ENCODE data around the gene MUC3A.

The MUC3A gene

DNA sequence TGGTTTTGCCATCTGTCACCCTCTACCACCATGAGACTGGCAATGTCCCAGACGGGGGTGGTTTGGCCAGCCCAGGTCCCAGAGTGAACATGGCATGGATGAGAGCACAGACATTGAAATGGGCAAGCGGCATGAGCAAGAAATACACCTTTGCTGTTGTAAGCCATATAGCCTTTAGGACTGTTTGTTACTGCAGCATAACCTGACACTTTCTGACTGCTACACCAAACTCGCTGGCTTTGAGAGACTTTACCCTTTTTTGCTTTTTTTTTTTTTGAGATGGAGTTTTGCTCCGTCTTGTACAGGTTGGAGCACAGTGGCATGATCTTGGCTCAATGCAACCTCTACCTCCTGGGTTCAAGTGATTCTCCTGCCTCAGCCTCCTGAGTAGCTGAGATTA is 5.2 kb upstream of the MUC3A start:
- no peak for DNase-seq (ENCODE audit: low read depth in 2 of 2)

DNA sequence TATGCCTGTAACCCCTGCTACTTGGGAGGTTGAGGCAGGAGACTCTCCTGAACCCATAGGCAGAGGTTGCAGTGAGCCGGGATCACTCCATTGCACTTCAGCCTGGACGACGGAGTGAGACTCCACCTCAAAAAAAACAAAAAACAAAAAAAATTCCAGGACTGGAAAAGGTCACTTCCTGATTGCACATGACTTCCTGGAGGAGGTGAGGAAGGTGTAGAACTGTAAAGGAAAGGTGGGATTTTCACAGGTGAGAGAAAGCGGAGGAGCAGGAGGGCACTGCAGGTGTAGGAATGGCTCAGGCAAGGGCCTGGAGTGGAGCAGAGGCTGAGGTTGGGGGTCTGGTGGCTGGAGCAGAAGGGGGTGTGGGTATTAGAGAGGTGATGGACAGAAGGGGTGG is 3.2 kb upstream of the MUC3A start:
- DNase-seq (ENCODE audit: low read depth in 2 of 2): no peak

DNA sequence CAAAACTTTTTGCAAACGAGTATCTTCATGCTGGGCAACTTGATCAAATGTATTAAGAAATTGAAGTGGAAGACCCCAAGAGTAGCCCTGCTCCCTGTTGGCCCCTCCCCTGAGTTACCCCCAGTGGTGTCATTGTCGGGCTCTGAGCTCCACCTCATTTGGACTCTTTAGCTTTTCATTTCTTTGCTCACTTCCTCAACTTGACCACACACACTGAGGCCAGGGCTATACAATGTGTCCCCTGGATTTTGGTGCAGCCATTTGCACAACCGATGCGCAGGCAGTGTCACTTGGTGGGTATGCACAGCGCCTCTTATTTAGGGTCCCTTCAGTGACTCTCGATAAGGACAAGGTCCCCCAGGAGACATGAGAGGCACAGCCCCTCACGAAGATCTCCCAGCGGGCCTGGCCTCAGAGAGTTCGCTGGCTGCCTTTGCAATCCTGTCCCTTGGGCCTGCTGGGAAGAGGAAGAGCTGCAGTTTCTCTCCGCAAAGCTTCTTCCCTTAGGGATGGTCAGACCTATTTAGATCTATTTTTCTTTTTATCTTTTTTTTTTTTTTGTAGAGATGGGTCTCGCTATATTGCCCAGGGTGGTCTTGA is 2.5 kb upstream of the MUC3A start:
- no peak for DNase-seq (ENCODE audit: low read depth in 2 of 2)

DNA sequence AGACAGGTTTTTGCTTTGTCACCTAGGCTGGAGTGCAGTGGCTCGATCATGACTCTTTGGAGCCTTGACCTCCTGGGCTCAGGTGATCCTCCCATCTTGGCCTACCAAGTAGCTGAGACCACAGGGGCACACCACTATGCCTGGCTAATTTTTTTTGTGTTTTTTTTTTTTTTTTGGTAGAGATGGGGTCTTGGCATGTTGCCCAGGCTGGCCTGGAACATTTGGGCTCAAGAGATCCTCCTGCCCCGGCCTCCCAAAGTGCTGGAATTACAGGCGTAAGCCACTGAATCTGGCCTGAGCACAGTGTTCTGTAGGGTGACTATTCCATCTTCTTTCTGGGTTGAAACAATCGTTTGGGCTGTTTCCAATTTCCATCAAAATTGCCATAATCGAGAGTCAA is 1.5 kb upstream of the MUC3A start:
- DNase-seq (ENCODE audit: low read depth in 2 of 2): no peak

DNA sequence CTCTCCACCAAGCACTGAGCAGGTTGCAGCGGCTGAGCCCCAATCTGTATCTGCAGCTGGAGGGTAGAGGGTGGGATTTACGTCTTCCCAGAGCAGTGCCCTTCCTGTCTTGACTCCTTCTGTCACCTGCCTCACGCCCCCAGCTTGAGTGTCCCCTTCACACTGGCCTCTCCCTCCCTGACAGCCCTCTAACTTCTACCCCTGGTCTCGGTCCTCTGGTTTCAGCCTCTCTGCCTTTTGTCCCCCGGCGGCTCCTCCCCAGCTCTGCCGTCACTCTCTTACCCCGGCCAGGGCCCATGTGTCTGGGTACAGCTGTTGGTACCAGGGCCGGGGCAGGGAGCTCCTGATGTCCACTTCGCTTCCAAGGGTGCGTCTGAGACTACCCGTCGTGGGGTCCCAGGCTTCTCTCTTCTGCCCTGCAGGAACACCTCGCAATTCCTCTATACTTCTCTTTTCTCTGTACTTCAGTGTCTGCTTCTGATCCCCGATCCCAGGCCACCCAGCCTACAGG is 654 bp downstream of the MUC3A start:
- DNase-seq (ENCODE audit: low read depth in 2 of 2): no peak

DNA sequence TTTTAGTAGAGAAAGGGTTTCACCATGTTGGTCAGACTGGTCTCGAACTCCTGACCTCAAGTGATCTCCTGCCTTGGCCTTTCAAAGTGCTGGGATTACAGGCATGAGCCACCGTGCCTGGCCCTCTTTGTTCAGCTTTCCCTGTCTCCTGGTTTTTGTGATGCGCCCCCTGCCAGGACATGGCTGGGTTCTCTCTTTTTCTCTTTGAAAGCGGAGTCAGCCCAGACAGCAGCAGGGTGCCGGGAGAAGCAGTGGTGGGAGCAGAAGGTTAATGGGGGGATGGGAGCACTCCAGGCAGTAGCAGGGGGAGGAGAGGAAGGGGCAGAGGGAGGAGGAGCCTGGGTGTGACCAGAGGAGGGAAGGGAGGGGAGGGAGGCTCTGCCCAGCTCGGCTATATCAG is 1.8 kb downstream of the MUC3A start:
- DNase-seq (ENCODE audit: low read depth in 2 of 2): no peak

DNA sequence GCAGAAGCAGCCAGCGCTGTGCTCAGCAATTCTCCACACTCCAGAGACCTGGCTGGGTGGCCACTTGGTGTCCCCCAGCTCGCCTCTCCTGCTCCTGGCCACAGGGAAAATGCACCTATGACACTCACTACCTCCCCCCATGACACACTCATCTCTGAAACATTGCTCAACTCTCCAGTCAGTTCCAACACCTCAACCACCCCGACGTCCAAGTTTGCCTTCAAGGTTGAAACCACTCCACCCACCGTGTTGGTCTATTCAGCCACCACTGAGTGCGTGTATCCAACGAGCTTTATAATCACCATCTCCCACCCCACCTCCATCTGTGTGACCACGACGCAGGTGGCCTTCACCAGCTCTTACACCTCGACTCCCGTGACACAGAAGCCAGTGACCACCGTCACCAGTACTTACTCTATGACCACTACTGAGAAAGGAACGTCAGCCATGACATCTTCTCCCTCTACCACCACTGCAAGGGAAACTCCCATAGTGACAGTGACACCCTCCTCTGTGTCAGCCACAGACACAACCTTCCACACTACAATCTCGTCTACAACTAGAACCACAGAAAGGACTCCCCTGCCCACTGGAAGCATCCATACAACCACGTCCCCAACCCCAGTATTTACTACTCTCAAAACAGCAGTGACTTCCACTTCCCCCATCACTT is 2.7 kb downstream of the MUC3A start:
- no peak for DNase-seq (ENCODE audit: low read depth in 2 of 2)

DNA sequence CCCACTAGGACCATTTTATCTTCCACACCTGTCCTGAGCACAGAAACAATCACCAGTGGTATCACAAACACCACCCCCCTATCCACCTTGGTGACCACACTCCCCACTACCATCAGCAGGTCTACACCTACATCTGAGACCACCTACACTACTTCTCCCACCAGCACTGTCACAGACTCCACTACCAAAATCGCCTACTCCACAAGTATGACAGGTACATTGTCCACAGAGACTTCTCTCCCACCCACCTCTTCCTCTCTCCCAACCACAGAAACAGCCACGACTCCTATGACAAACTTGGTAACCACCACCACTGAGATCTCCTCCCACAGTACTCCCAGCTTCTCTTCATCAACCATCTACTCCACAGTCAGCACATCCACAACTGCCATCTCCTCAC is 3.3 kb downstream of the MUC3A start:
- DNase-seq (ENCODE audit: low read depth in 2 of 2): no peak

DNA sequence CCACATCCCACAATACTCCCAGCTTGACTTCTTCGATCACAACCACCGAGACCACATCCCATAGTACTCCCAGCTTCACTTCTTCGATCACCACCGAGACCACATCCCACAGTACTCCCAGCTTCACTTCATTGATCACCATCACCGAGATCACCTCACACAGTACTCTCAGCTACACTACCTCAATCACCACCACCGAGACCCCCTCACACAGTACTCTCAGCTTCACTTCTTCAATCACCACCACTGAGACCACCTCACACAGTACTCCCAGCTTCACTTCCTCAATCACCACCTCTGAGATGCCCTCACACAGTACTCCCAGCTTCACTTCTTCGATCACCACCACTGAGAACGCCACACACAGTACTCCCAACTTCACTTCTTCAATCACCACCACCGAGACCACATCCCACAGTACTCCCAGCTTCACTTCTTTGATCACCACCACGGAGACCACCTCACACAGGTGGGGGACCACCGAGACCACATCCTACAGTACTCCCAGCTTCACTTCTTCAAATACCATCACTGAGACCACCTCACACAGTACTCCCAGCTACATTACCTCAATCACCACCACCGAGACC is 8.6 kb downstream of the MUC3A start:
- DNase-seq (ENCODE audit: low read depth in 2 of 2): no peak

DNA sequence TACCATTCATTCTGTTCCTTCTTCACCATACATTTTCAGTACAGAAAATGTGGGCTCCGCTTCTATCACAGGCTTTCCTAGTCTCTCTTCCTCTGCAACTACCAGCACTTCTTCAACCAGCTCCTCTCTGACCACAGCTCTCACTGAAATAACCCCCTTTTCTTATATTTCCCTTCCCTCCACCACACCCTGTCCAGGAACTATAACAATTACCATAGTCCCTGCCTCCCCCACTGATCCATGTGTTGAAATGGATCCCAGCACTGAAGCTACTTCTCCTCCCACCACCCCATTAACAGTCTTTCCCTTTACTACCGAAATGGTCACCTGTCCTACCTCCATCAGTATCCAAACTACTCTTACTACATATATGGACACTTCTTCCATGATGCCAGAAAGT is 10.6 kb downstream of the MUC3A start:
- no peak for DNase-seq (ENCODE audit: low read depth in 2 of 2)

DNA sequence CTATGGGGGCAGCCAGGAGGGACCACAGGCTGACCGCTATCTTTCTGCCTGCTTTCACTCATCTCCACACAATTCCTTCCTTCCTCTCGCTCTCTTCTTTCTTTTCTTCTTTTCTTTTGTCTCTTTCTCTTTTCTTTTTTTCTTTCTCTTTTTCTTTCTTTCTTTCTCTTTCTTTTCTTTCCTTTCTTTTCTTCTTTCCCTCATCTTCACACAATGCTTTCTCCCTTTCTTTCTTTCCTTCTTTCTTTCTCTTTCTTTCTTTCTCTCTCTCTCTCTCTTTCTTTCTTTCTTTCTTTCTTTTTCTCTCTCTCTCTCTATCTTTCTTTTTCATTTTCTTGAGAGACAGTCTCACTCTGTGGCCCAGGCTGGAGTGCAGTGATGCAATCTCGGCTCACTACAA is 13.2 kb downstream of the MUC3A start:
- DNase-seq (ENCODE audit: low read depth in 2 of 2): no peak

DNA sequence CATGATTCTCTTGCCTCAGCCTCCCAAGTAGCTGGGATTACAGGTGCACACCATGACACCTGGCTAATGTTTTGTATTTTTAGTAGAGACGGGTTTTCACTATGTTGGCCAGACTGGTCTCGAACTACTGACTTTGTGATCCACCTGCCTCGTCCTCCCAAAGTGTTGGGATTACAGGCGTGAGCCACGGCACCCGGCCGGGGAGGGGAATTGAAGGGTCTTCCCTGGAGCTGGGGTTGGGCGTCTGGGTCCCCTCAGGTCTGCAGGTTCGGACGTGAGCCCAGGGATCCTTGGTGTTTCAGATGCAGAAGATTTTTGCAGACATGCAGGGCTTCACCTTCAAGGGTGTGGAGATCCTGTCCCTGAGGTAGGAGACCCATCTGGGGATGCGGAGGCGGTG is 14.1 kb downstream of the MUC3A start:
- DNase-seq (ENCODE audit: low read depth in 2 of 2): no peak

DNA sequence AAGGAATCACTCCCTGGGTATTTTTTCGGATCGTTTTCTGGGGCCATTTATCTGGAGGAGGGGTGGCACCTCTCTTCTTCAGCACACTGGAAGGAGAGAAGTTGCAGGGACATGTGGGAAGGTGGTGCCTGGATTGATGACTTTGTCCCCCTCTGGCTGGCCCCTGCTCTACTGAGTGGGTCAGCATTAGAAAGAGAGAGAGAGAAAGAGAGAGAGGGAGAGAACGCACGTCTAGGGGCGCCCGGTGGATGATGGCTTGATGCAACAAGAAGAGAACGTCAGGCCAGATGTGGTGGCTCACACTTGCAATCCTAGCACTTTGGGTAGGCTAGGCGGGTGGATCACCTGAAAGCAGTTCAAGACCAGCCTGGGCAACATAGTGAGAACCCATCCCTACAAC is 14.5 kb downstream of the MUC3A start:
- DNase-seq (ENCODE audit: low read depth in 2 of 2): no peak

DNA sequence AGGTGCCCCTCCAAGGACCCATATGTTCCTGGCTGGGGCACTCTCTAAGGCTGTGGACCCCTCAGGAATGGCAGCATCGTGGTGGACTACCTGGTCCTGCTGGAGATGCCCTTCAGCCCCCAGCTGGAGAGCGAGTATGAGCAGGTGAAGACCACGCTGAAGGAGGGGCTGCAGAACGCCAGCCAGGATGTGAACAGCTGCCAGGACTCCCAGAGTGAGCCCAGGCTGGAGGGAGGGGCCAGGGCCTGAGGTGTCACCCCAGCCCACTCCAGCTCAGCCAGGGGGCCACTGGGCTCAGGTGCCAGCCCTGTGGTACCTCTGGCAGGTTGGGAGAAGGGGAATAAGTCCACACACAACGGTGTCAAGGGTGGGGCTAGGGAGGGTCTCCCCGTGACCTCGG is 15.3 kb downstream of the MUC3A start:
- no peak for DNase-seq (ENCODE audit: low read depth in 2 of 2)

DNA sequence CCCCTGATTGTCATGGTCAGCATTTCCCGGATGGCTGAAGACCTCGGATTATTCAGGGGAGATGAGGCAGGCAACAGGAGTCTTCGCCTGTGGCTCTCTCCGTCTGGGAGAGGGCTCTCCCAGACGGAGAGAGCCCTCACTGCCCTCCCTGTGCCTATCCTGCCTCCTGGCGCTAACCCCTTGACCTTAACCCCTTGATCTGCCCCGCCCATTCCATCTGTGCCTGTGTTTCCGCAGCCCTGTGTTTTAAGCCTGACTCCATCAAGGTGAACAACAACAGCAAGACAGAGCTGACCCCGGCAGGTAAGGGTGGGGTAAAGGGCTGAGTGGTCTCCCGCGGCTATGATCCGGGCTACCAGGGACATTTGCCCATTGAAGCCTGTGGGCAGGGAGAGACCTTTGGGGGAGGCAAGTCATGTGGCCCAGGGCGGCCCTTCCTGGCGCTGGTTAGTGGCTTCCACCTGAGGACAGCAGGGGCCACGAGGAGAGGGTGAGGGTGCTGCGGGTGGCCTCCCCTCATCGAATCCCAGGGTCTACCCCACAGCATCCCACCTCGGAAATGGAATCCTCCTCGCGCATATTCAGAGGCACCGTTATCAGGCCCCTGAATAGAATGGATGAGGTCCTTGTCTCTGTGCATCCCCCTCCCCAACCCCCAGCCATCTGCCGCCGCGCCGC is 15.8 kb downstream of the MUC3A start:
- no peak for DNase-seq (ENCODE audit: low read depth in 2 of 2)

DNA sequence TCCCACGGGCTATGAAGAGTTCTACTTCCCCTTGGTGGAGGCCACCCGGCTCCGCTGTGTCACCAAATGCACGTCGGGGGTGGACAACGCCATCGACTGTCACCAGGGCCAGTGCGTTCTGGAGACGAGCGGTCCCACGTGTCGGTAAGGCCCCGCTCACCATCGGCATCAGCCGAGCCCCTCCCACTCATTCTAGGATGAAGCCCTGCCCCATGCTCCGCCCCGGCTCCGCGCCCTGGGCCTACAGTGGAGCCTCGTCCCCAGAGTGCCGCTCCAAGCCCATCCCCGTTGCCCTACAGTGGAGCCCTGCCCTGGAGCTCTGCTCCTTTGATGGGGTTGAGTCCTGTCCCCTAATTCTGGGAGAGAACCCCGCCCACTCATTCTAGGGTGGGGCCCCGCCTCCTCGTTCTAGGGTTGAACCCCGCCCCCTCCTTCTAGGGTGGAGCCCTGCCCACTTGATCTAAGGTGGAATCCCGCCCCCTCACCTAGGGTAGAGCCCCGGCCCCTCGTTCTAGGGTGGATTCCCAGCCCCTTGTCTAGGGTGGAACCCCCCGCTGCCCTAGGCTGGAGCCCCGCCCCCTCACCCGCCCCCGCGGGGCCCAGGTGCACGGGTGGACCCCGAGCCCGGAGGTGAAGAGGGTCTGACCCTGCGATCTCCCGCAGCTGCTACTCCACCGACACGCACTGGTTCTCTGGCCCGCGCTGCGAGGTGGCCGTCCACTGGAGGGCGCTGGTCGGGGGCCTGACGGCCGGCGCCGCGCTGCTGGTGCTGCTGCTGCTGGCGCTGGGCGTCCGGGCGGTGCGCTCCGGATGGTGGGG is 16.6 kb downstream of the MUC3A start:
- DNase-seq (ENCODE audit: low read depth in 2 of 2): peak; percentile 54 to 71

DNA sequence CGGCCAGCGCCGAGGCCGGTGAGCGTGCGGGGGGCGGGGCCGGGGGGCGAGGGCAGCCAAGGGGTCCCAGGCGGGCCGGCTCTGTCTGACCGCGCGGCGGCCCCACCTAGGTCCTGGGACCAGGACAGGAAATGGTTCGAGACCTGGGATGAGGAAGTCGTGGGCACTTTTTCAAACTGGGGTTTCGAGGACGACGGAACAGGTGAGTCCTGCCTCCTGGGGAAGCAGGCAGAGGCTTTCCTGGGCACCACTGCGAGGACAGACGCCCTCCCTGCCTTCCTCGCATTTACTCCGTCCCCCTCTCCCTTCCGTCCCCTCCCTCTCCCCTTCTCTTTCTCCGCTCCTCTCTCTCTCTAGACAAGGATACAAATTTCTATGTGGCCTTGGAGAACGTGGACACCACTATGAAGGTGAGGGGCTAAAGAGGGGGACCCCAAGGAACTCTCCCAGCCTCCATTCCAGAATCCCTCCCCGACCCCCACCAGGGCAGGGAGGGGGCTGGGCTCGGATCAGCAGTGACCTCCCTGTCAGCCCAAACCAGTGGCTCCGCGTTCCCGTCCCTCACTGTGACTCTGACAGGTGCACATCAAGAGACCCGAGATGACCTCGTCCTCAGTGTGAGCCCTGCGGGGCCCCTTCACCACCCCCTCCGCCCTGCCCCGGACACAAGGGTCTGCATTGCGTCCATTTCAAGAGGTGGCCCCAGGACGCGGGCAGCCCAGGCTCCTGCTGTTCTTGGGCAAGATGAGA is 17.4 kb downstream of the MUC3A start:
- DNase-seq (ENCODE audit: low read depth in 2 of 2): no peak

DNA sequence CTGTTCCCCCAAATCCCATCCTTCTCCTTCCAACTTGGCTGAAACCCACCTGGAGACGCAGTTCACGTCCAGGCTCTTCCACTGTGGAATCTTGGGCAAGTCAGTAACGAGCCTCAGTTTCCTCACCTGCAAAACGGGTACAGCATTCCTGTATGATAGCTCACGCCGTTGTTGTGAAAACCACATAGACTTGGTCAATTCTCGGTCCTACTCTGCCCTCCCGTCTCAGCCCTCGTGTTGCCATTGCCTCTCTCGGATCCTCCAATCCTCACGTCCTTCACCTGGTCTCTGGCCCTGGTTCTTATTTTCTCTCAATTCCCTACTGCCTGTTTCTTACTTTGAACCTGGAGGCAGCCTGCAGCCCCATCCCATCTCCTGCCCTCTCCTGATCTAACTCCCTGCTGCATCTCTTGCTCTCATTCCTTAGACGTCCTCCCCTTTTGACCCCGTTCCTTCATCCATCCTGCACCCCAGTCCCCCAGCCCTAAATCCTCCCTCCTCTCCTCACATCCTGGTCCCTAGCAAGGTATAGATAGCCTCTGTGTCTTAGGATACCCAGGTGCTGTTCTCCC is 18.0 kb downstream of the MUC3A start:
- DNase-seq (ENCODE audit: low read depth in 2 of 2): no peak

DNA sequence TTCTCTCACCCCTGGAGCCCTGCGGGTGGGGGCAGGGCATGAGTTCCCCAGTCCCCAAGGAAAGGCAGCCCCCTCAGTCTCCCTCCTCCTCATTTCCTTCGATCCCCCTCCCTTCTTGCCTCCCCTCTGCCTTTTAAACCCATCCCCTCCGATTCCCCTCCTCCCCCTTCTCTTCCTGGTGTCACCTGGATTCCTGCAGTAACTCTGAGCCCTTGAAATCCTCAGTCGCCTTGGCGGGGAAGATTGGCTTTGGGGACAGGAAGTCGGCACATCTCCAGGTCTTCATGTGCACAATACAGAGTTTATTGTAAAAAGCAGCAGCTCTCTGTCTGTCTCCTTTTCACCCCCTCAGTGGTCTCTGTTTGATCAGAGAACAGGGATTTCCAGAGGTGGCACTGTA is 18.7 kb downstream of the MUC3A start:
- DNase-seq (ENCODE audit: low read depth in 2 of 2): no peak

DNA sequence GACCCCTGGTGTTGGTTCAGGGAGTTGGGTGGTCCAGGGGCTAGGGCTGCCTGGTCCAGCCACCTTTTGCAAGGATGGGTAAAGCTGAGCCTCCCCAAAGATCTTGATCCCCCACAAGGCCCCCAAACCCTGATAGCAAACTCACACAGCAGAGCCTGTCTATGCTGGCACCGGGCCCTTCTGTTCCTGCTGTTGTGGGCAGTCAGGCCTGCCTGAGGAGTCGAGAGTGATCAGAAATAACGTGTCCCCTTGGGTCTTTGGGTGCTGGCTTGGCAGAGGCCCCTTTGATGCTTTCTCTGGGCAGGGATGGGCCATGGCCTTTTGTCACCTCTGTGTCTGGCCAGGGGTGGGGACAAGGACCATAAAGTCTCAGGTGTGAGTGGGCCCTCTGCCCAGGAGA is 19.3 kb downstream of the MUC3A start:
- DNase-seq (ENCODE audit: low read depth in 2 of 2): no peak

DNA sequence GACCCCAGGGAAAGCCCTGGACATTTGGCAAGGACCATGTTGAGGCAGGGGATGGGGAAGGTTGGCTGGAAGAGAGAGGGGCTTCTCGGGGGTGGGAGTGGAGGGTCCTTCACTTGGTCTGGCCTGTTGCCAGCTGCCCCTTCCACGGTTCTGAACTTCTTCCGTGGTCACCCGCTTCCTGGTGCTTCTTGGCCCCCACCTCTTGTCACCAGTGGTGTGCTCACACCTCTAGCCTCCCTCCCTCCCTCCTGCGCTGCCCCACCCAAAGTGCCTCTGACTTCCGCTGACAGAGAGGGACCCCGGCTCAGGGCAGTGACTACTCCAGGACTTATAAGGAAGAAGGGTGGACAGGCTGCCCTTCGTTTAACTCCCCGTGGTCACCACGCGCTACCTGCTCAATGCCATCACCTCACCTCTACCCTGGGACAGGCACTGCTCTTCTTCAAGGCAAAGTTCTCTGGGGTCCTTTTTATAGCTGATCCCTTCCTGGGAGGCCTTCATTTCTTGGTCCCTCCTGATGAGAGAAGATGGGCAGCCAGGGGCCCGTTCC is 19.8 kb downstream of the MUC3A start, which contains the start of gene MUC12:
Gene MUC12, plus strand, starts transcription at position 500 of the 550 bp plus-strand sequence. CDS start 58 bp downstream, outside the sequence.
- no peak for DNase-seq (ENCODE audit: low read depth in 2 of 2)
